H1 (cell line): Measurements from ENCODE around the gene FAM120A. TPM values are rescaled to one million over a fixed set of nuclear protein-coding genes. Genes with fewer than 3 reads are reported as not detected.

Experiments used
- BCL11A ChIP-seq, 2 experiments: IDR thresholded peaks; one replicate each; pipeline ENCODE4 v1.6.1; 2011; ENCODE audit warnings: low read depth in 2 of 2, low read length in 2 of 2, mild to moderate bottlenecking in 2 of 2
- CHD2 ChIP-seq: IDR thresholded peaks from 2 replicates; pipeline ENCODE4 v1.6.1; 2012; ENCODE audit warnings: low read length, improper control_type of control experiment
- KDM4A ChIP-seq: IDR thresholded peaks from one replicate; pipeline ENCODE4 v1.7.1; 2012; ENCODE audit warnings: low read depth, mild to moderate bottlenecking, moderate library complexity, low read length, inconsistent platforms; ENCODE audit not compliant: severe bottlenecking
- MAFK ChIP-seq: IDR thresholded peaks from 2 replicates; pipeline ENCODE4 v1.6.1; 2012; ENCODE audit warnings: low read depth, mild to moderate bottlenecking, improper control_type of control experiment, low read length
- RAD21 ChIP-seq, 2 experiments: IDR thresholded peaks in 1 of 2; conservative IDR thresholded peaks in 1 of 2; 2 replicates each; pipeline ENCODE4 v1.6.1; 2011; ENCODE audit warnings: low read depth in 2 of 2, low read length in 2 of 2, improper control_type of control experiment in 1 of 2, inconsistent platforms in 1 of 2, mild to moderate bottlenecking in 1 of 2, moderate library complexity in 1 of 2
- SP4 ChIP-seq: IDR thresholded peaks from 2 replicates; pipeline ENCODE4 v1.6.1; 2012; ENCODE audit warnings: low read length, inconsistent platforms
- ZNF274 ChIP-seq: IDR thresholded peaks from 2 replicates; pipeline ENCODE4 v1.7.0; 2012; ENCODE audit warnings: low read length, borderline replicate concordance; ENCODE audit errors: extremely low read depth
- polyA plus RNA-seq, 7 experiments: library from polyadenylated mRNA; depleted of rRNA in 3 of 7; stranded (reverse) in 5 of 7; unstranded in 2 of 7; fragments of >200 nt in 5 of 7; fragments of 200-250 nt in 2 of 7; gene quantifications; 1 replicate in 5 of 7; 2 replicates in 1 of 7; 4 replicates in 1 of 7; pipeline versions ENCODE4 v1.2.1 to v1.2.3, GENCODE V29; 2011 to 2013; ENCODE audit warnings: missing spikeins in 2 of 7, mixed read lengths in 2 of 7
- total RNA-seq: library from RNA; stranded (reverse); fragmentation: NEBNext Ultra II Directional; extraction: Animal tissue kit (Norgen Biotek cat#: 25700); gene quantifications from 2 replicates; pipeline ENCODE4 v1.2.1, GENCODE V29; 2021
- TF ChIP-seq, protein P1 (sequence below): fragments of 300-600 bp; sonication (generic); IDR thresholded peaks from 2 replicates; pipeline ENCODE4 v1.7.1; 2012; ENCODE audit warnings: low read length, moderate library complexity, mild to moderate bottlenecking, inconsistent platforms; ENCODE audit not compliant: insufficient replicate concordance
- TF ChIP-seq, protein P2 (sequence below): IDR thresholded peaks from 2 replicates; pipeline ENCODE4 v1.6.1; 2011; ENCODE audit warnings: low read depth, mild to moderate bottlenecking, low read length; ENCODE audit not compliant: insufficient read depth

The FAM120A gene
- total and polyA plus RNA-seq, 2 of the 8 experiments (the other 6 are each of a cell fraction or from before 2014, with no cell fraction given): 24.9 to 54.7 TPM

- TF ChIP-seq, protein P1, sequence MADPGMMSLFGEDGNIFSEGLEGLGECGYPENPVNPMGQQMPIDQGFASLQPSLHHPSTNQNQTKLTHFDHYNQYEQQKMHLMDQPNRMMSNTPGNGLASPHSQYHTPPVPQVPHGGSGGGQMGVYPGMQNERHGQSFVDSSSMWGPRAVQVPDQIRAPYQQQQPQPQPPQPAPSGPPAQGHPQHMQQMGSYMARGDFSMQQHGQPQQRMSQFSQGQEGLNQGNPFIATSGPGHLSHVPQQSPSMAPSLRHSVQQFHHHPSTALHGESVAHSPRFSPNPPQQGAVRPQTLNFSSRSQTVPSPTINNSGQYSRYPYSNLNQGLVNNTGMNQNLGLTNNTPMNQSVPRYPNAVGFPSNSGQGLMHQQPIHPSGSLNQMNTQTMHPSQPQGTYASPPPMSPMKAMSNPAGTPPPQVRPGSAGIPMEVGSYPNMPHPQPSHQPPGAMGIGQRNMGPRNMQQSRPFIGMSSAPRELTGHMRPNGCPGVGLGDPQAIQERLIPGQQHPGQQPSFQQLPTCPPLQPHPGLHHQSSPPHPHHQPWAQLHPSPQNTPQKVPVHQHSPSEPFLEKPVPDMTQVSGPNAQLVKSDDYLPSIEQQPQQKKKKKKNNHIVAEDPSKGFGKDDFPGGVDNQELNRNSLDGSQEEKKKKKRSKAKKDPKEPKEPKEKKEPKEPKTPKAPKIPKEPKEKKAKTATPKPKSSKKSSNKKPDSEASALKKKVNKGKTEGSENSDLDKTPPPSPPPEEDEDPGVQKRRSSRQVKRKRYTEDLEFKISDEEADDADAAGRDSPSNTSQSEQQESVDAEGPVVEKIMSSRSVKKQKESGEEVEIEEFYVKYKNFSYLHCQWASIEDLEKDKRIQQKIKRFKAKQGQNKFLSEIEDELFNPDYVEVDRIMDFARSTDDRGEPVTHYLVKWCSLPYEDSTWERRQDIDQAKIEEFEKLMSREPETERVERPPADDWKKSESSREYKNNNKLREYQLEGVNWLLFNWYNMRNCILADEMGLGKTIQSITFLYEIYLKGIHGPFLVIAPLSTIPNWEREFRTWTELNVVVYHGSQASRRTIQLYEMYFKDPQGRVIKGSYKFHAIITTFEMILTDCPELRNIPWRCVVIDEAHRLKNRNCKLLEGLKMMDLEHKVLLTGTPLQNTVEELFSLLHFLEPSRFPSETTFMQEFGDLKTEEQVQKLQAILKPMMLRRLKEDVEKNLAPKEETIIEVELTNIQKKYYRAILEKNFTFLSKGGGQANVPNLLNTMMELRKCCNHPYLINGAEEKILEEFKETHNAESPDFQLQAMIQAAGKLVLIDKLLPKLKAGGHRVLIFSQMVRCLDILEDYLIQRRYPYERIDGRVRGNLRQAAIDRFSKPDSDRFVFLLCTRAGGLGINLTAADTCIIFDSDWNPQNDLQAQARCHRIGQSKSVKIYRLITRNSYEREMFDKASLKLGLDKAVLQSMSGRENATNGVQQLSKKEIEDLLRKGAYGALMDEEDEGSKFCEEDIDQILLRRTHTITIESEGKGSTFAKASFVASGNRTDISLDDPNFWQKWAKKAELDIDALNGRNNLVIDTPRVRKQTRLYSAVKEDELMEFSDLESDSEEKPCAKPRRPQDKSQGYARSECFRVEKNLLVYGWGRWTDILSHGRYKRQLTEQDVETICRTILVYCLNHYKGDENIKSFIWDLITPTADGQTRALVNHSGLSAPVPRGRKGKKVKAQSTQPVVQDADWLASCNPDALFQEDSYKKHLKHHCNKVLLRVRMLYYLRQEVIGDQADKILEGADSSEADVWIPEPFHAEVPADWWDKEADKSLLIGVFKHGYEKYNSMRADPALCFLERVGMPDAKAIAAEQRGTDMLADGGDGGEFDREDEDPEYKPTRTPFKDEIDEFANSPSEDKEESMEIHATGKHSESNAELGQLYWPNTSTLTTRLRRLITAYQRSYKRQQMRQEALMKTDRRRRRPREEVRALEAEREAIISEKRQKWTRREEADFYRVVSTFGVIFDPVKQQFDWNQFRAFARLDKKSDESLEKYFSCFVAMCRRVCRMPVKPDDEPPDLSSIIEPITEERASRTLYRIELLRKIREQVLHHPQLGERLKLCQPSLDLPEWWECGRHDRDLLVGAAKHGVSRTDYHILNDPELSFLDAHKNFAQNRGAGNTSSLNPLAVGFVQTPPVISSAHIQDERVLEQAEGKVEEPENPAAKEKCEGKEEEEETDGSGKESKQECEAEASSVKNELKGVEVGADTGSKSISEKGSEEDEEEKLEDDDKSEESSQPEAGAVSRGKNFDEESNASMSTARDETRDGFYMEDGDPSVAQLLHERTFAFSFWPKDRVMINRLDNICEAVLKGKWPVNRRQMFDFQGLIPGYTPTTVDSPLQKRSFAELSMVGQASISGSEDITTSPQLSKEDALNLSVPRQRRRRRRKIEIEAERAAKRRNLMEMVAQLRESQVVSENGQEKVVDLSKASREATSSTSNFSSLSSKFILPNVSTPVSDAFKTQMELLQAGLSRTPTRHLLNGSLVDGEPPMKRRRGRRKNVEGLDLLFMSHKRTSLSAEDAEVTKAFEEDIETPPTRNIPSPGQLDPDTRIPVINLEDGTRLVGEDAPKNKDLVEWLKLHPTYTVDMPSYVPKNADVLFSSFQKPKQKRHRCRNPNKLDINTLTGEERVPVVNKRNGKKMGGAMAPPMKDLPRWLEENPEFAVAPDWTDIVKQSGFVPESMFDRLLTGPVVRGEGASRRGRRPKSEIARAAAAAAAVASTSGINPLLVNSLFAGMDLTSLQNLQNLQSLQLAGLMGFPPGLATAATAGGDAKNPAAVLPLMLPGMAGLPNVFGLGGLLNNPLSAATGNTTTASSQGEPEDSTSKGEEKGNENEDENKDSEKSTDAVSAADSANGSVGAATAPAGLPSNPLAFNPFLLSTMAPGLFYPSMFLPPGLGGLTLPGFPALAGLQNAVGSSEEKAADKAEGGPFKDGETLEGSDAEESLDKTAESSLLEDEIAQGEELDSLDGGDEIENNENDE: no peak
- TF ChIP-seq, protein P2, sequence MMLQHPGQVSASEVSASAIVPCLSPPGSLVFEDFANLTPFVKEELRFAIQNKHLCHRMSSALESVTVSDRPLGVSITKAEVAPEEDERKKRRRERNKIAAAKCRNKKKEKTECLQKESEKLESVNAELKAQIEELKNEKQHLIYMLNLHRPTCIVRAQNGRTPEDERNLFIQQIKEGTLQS: no peak
- TF ChIP-seq ZNF274 (no peak), MAFK (no peak), RAD21 (IDR thresholded peaks at IDR 0.05 in 1 of 2, conservative IDR thresholded peaks at IDR 0.05 in 1 of 2; ENCODE audit: low read depth in 2 of 2, low read length in 2 of 2) (no peak), KDM4A (no peak), BCL11A (IDR thresholded peaks at IDR 0.05; ENCODE audit: low read depth in 2 of 2, low read length in 2 of 2) (no peak), CHD2 (no peak), SP4 (no peak)
- TF ChIP-seq, all 59 proteins: peak for 0
Measured at GRCh38 chr9:93594041-93594756, 142.7 kb downstream of the FAM120A start (continued).
